H1 (cell line): ENCODE data around the gene ADGRG1. TPM values are rescaled to one million over a fixed set of nuclear protein-coding genes. Genes with fewer than 3 reads are reported as not detected.

Source experiments
- BACH1 ChIP-seq: IDR thresholded peaks from 2 replicates; pipeline ENCODE4 v1.6.1; 2012; ENCODE audit warnings: low read length, improper control_type of control experiment
- BCL11A ChIP-seq, 2 experiments: IDR thresholded peaks; one replicate each; pipeline ENCODE4 v1.6.1; 2011; ENCODE audit warnings: low read depth in 2 of 2, low read length in 2 of 2, mild to moderate bottlenecking in 2 of 2
- CHD7 ChIP-seq: fragments of 300-600 bp; sonication (generic); IDR thresholded peaks from 2 replicates; pipeline ENCODE4 v1.7.1; 2012; ENCODE audit warnings: low read length, moderate library complexity, mild to moderate bottlenecking, inconsistent platforms; ENCODE audit not compliant: insufficient replicate concordance
- CTBP2 ChIP-seq: IDR thresholded peaks from 2 replicates; pipeline ENCODE4 v1.7.0; 2011; ENCODE audit warnings: borderline replicate concordance, mild to moderate bottlenecking, moderate library complexity, mixed read lengths, low read length; ENCODE audit not compliant: insufficient read depth, insufficient read length
- NRF1 ChIP-seq: IDR thresholded peaks from 2 replicates; pipeline ENCODE4 v1.6.1; 2011; ENCODE audit warnings: mild to moderate bottlenecking, low read depth, low read length, improper control_type of control experiment
- PHF8 ChIP-seq: fragments of 200-600 bp; sonication (generic); conservative IDR thresholded peaks from 2 replicates; pipeline ENCODE4 v1.7.1; 2012; ENCODE audit warnings: low read depth, mild to moderate bottlenecking, inconsistent platforms, low read length, moderate library complexity
- SIRT6 ChIP-seq: IDR thresholded peaks from one replicate; pipeline ENCODE4 v1.7.1; 2012; ENCODE audit warnings: low read length, inconsistent platforms
- polyA plus RNA-seq, 7 experiments: library from polyadenylated mRNA; depleted of rRNA in 3 of 7; stranded (reverse) in 5 of 7; unstranded in 2 of 7; fragments of >200 nt in 5 of 7; fragments of 200-250 nt in 2 of 7; gene quantifications; 1 replicate in 5 of 7; 2 replicates in 1 of 7; 4 replicates in 1 of 7; pipeline versions ENCODE4 v1.2.1 to v1.2.3, GENCODE V29; 2011 to 2013; ENCODE audit warnings: missing spikeins in 2 of 7, mixed read lengths in 2 of 7
- total RNA-seq: library from RNA; stranded (reverse); fragmentation: NEBNext Ultra II Directional; extraction: Animal tissue kit (Norgen Biotek cat#: 25700); gene quantifications from 2 replicates; pipeline ENCODE4 v1.2.1, GENCODE V29; 2021

The ADGRG1 gene
- total and polyA plus RNA-seq, 2 of the 8 experiments (the other 6 are each of a cell fraction or from before 2014, with no cell fraction given) = 1.3 to 2.6 TPM

DNA sequence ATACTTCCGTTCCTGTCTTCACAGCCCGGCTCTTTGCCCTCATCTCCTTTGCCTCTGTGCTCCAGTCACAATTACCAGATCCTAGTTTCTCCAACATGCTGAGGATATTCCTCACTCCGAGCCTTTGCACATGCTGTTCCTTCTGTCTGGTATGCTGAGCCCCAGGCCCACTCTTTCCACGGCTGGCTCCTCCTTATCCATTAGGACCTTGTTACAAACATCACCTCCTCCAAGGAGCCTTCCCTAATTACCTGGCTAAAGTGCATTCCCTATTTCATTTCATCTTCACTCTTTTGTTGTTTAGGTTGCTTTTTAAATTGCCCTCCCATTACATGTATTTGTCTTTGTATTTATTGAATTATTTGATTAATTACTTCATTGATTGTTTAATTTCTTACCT, 14.9 kb upstream of the ADGRG1 start (continued):
- no peak for TF ChIP-seq CHD7
- TF ChIP-seq CTBP2 = no peak
- no peak for TF ChIP-seq BCL11A (IDR thresholded peaks at IDR 0.05; ENCODE audit: low read depth in 2 of 2, low read length in 2 of 2)
- no peak for TF ChIP-seq SIRT6
- TF ChIP-seq NRF1 = no peak
- no peak for TF ChIP-seq PHF8
- no peak for TF ChIP-seq BACH1
